Measurements from ENCODE around the gene LILRB2. TPM values are rescaled to one million over a fixed set of nuclear protein-coding genes. Genes with fewer than 3 reads are reported as not detected.
A peak's percentile ranks its signal among the peaks of the same experiment; 100 is the strongest.

LILRB2 gene
- polyA plus RNA-seq, 1 of the 3 experiments (the other 2 are of a cell fraction), result not detected

DNA sequence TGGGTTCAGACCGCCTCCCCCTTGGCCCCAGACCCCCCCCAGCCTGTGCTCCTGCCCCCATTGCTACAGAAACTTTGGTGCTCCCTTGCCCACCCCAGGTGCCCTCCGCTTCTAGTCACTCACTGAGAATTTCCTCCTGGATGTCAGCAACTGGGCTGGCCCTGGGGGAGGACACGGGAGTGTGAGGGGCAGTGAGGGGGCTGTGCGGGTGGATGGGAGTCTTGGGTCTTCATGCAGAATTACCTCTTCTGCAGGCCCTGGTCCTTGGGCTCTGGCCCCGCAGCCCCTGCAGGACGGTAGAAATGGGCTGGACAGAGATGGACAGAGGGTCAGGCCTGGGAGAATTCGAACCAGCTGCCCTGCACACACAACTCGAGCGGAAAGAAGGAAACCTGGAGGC, 28.7 kb downstream of the LILRB2 start:
- Histone ChIP-seq H3K4me2 (no peak overlapping the region), H3K27me3 (ENCODE audit: insufficient read depth) (peaks cover 79% of the 10 kb centered on the region), H3K27ac (ENCODE audit: low read depth in 2 of 2, low read length in 1 of 2) (no peak overlapping the region), H3K79me2 (ENCODE audit: insufficient read depth) (no peaks in the 10 kb centered on the region), H3K36me3 (replicated peaks in 1 of 2; ENCODE audit: control insufficient read depth in 1 of 2, insufficient read depth in 2 of 2, low read length in 1 of 2) (no peaks in the 10 kb centered on the region), H3K9me2 (no peaks in the 10 kb centered on the region), H3K4me1 (ENCODE audit: control insufficient read depth in 1 of 2, insufficient read depth in 2 of 2, low read depth in 1 of 2, low read length in 1 of 2) (no peaks in the 10 kb centered on the region), H3K4me3 (ENCODE audit: low read depth in 2 of 2, low read length in 1 of 2) (no peak overlapping the region), H2AFZ (ENCODE audit: low read depth) (no peak overlapping the region), H3F3A (replicated peaks; ENCODE audit: insufficient read depth) (peaks cover 4% of the 10 kb centered on the region), H3K9ac (no peak overlapping the region), H4K20me1 (ENCODE audit: insufficient read depth) (no peaks in the 10 kb centered on the region), H3K9me3 (no peaks in the 10 kb centered on the region)
- WGBS (ENCODE audit: low lambda C conversion rate), result 28% methylated on average over 9 of the region's 9 CpGs
- TF ChIP-seq EP300 (IDR thresholded peaks at IDR 0.05; ENCODE audit: borderline replicate concordance in 1 of 2, low read depth in 1 of 2, low read length in 1 of 2) (no peak), TEAD4 (IDR thresholded peaks at IDR 0.05; ENCODE audit: borderline replicate concordance, insufficient read depth) (no peak), FOXJ3 (CRISPR knock-in tag; IDR thresholded peaks at IDR 0.05) (no peak), NFIC (IDR thresholded peaks at IDR 0.05; ENCODE audit: borderline replicate concordance) (no peak), GABPA (IDR thresholded peaks at IDR 0.05; ENCODE audit: low read depth) (no peak), JUND (IDR thresholded peaks at IDR 0.05) (no peak), CHD2 (IDR thresholded peaks at IDR 0.05; ENCODE audit: low read length, partially characterized antibody) (no peak), RCOR1 (IDR thresholded peaks at IDR 0.05; ENCODE audit: low read length) (no peak), RFX5 (IDR thresholded peaks at IDR 0.05; ENCODE audit: low read length) (no peak), MEF2A (IDR thresholded peaks at IDR 0.05; ENCODE audit: borderline replicate concordance, low read depth) (no peak)
- TF ChIP-seq, protein P1, sequence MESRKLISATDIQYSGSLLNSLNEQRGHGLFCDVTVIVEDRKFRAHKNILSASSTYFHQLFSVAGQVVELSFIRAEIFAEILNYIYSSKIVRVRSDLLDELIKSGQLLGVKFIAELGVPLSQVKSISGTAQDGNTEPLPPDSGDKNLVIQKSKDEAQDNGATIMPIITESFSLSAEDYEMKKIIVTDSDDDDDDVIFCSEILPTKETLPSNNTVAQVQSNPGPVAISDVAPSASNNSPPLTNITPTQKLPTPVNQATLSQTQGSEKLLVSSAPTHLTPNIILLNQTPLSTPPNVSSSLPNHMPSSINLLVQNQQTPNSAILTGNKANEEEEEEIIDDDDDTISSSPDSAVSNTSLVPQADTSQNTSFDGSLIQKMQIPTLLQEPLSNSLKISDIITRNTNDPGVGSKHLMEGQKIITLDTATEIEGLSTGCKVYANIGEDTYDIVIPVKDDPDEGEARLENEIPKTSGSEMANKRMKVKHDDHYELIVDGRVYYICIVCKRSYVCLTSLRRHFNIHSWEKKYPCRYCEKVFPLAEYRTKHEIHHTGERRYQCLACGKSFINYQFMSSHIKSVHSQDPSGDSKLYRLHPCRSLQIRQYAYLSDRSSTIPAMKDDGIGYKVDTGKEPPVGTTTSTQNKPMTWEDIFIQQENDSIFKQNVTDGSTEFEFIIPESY (IDR thresholded peaks at IDR 0.05; ENCODE audit: borderline replicate concordance, low read depth), result no peak
- ChIA-PET POLR2A (no interaction called here), CTCF (interaction anchor here (0.9 kb wide), 1 partner anchor 14 kb away, joined by 4 read pairs; no protein-coding TSS in a partner anchor)
- no peak for DNase-seq

DNA sequence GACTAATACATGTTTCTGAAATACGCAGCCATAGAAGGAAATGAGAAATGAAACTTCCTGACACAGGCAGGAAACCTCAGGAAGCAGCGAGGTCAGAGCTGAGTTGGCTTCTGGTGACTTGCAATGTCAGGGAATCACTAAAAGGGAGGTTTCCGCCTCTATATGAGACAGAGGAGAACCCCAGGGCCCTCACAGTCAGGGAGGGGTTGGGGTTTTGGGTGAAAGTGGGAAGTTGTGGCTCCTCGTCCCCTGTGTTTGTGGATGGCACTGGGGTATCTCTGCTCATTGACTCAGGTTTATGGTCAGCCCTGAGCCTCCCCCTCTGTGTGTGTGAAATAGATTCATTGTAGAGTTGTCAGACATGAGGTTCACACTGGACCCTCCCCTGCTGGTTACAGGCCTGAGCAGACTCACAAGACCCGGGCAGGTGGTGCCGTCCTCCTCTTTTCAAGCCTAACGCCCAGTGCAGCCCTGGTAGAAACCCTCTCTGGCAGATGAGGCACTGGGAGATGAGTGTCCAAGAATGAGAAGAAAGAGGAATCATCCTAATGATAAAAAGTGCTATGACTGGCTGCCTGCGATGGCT, 32.8 kb downstream of the LILRB2 start:
- Histone ChIP-seq H3K9me2 (no peaks in the 10 kb centered on the region), H3K9ac (no peak overlapping the region), H3K4me3 (ENCODE audit: low read depth in 2 of 2, low read length in 1 of 2) (peak overlapping the region in 1 of 2 experiments; percentile 8; a peak in 1 of 4 replicates), H3K27ac (ENCODE audit: low read depth in 2 of 2, low read length in 1 of 2) (no peak overlapping the region), H3K4me2 (peak overlapping the region; percentile 60), H3K9me3 (no peaks in the 10 kb centered on the region), H3K36me3 (replicated peaks in 1 of 2; ENCODE audit: control insufficient read depth in 1 of 2, insufficient read depth in 2 of 2, low read length in 1 of 2) (no peaks in the 10 kb centered on the region), H3K79me2 (ENCODE audit: insufficient read depth) (no peaks in the 10 kb centered on the region), H2AFZ (ENCODE audit: low read depth) (peak overlapping the region; percentile 52; the same call in 1 of the 2 replicates), H3K27me3 (ENCODE audit: insufficient read depth) (peaks cover 51% of the 10 kb centered on the region), H3F3A (replicated peaks; ENCODE audit: insufficient read depth) (peaks cover 4% of the 10 kb centered on the region), H3K4me1 (ENCODE audit: control insufficient read depth in 1 of 2, insufficient read depth in 2 of 2, low read depth in 1 of 2, low read length in 1 of 2) (no peaks in the 10 kb centered on the region), H4K20me1 (ENCODE audit: insufficient read depth) (no peaks in the 10 kb centered on the region)
- 21% methylated on average over 8 of the region's 8 CpGs for WGBS (ENCODE audit: low lambda C conversion rate)
- ChIA-PET CTCF (interaction anchor here (1.4 kb wide), 1 partner anchor 18 kb away, joined by 7 read pairs; no protein-coding TSS in a partner anchor), POLR2A (no interaction called here)
- no peak for DNase-seq
- no peak for TF ChIP-seq RCOR1 (IDR thresholded peaks at IDR 0.05; ENCODE audit: low read length)
- TF ChIP-seq YY1 (IDR thresholded peaks at IDR 0.05; ENCODE audit: low read depth), result no peak
- no peak for TF ChIP-seq FOXJ3 (CRISPR knock-in tag; IDR thresholded peaks at IDR 0.05)
- TF ChIP-seq CHD2 (IDR thresholded peaks at IDR 0.05; ENCODE audit: low read length, partially characterized antibody), result no peak
- TF ChIP-seq EZH2phosphoT487 (IDR thresholded peaks at IDR 0.05; ENCODE audit: borderline replicate concordance, low read depth), result no peak
- TF ChIP-seq, protein P2, sequence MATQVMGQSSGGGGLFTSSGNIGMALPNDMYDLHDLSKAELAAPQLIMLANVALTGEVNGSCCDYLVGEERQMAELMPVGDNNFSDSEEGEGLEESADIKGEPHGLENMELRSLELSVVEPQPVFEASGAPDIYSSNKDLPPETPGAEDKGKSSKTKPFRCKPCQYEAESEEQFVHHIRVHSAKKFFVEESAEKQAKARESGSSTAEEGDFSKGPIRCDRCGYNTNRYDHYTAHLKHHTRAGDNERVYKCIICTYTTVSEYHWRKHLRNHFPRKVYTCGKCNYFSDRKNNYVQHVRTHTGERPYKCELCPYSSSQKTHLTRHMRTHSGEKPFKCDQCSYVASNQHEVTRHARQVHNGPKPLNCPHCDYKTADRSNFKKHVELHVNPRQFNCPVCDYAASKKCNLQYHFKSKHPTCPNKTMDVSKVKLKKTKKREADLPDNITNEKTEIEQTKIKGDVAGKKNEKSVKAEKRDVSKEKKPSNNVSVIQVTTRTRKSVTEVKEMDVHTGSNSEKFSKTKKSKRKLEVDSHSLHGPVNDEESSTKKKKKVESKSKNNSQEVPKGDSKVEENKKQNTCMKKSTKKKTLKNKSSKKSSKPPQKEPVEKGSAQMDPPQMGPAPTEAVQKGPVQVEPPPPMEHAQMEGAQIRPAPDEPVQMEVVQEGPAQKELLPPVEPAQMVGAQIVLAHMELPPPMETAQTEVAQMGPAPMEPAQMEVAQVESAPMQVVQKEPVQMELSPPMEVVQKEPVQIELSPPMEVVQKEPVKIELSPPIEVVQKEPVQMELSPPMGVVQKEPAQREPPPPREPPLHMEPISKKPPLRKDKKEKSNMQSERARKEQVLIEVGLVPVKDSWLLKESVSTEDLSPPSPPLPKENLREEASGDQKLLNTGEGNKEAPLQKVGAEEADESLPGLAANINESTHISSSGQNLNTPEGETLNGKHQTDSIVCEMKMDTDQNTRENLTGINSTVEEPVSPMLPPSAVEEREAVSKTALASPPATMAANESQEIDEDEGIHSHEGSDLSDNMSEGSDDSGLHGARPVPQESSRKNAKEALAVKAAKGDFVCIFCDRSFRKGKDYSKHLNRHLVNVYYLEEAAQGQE (IDR thresholded peaks at IDR 0.05; ENCODE audit: low read depth, low read length), result no peak
- no peak for TF ChIP-seq MEF2A (IDR thresholded peaks at IDR 0.05; ENCODE audit: borderline replicate concordance, low read depth)
- no peak for TF ChIP-seq RAD21 (IDR thresholded peaks at IDR 0.05; ENCODE audit: low read length)
- TF ChIP-seq TEAD4 (IDR thresholded peaks at IDR 0.05; ENCODE audit: borderline replicate concordance, insufficient read depth), result no peak
- TF ChIP-seq, protein P3, sequence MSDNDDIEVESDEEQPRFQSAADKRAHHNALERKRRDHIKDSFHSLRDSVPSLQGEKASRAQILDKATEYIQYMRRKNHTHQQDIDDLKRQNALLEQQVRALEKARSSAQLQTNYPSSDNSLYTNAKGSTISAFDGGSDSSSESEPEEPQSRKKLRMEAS (IDR thresholded peaks at IDR 0.05; ENCODE audit: low read depth), result no peak
- no peak for TF ChIP-seq NFIC (IDR thresholded peaks at IDR 0.05; ENCODE audit: borderline replicate concordance)
- no peak for TF ChIP-seq NRF1 (IDR thresholded peaks at IDR 0.05; ENCODE audit: low read depth, low read length)
- TF ChIP-seq, protein P4, sequence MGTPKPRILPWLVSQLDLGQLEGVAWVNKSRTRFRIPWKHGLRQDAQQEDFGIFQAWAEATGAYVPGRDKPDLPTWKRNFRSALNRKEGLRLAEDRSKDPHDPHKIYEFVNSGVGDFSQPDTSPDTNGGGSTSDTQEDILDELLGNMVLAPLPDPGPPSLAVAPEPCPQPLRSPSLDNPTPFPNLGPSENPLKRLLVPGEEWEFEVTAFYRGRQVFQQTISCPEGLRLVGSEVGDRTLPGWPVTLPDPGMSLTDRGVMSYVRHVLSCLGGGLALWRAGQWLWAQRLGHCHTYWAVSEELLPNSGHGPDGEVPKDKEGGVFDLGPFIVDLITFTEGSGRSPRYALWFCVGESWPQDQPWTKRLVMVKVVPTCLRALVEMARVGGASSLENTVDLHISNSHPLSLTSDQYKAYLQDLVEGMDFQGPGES (IDR thresholded peaks at IDR 0.05; ENCODE audit: low read depth, low read length), result no peak
